Stimulated activated CD8-positive, alpha-beta memory T cell treated with anti-CD3 and anti-CD28 coated beads, Interleukin-2, amount 100 ng/mL, for 1 hour (primary cell): ENCODE results near the gene UGT2B7.

Source experiments
- DNase-seq, 2 donors: peaks; one replicate each; pipeline ENCODE4 v3.0.0-alpha.2; 2020; ENCODE audit warnings: low read depth in 2 of 2

UGT2B7 gene

DNA sequence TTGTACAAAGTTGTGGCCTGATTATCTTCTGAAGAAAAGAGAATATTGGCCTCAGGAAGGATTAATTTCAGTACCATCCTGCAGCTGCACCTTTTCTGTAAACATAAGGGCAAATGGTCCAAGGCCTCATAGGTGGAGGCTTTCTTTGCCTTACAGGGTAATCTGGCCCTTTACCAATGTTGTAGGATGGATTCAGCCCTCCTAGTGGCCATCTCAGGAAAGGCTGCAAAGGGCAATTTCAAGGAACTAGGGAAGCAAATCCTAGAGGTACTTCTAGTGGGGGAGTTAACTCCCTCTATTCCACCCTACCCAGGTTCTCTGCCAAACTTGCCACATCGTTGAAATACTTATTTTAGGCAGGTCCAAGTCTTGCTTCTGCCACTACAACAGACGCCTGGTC is 60.6 kb downstream of the UGT2B7 start:
- DNase-seq = no peak
